ENCODE data around the gene GRM5. TPM values are rescaled to one million over a fixed set of nuclear protein-coding genes. Genes with fewer than 3 reads are reported as not detected.
"Not testable (repeated sequence)": the region's sequence is repeated elsewhere in the genome, so short reads cannot be mapped to it uniquely, and the experiment has no call there.

GRM5 gene
- total RNA-seq, 1 experiment from 2014 or later: not detected

DNA sequence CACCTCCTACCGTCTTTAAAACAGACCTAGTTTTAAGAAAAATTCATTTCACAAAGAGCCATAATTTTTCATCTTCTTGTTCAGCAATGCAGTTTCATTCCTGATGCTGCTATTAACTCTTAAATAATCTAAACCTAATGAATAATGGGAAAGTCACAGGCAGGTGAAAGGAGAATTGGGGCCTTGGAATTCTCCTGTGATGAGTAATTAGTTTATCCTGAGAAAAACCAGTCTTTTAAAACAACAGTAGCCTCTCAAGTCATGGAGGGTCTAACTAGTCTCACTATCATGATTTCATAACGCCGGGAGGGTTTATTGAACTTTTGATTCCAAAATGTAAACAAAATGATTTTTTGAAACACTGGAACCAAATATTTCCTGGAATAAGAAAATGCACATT is 86.8 kb downstream of the GRM5 start:
- not testable (repeated sequence) for DNase-seq (ENCODE audit: extremely low read depth, low read depth)

- not testable (repeated sequence) for DNase-seq (ENCODE audit: extremely low read depth, low read depth)
Measured at GRCh38 chr11:88975441-88975840, 90.3 kb downstream of the GRM5 start.

DNA sequence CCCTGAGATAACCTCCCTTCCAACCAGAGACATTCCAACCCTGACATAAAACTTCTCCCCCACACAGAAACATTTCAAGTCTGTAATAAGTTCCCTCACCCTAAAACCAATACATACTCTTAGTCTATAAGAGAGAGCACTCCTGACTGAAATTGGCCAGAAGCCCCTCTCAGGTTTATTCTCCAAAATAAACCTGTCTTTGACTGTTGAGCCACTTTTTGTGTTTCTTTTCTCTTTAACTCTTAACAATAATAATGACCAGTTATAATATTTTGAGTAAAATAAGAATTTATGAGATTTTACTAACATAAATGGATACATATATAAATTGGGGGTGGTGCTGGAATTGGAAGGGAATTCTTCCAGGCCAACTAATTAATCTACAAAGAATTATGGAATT is 93.6 kb downstream of the GRM5 start:
- no peak for DNase-seq (ENCODE audit: extremely low read depth, low read depth)

GRCh38 chr11:88961621-88962020 is 104.2 kb downstream of the GRM5 start:
- DNase-seq (ENCODE audit: extremely low read depth, low read depth): not testable (repeated sequence)

DNA sequence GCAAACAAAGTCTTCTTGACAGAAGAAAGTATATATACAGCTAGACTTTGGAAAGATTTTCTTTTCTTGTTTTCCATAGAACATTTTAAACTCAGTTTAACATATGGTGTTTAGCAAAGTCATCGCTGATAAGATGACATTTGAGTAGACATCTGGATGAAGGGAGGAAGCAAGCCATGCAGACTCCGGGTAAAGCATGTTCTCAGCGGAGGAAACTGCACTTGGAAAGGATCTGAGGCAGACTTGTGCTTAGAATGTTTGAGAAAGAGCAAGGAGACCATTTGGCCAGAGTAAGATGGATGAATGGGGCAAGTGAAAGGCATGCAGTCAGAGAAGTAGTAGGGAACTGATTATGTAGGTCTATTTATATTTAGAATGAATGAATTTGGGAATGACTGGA is 105.9 kb downstream of the GRM5 start:
- not testable (repeated sequence) for DNase-seq (ENCODE audit: extremely low read depth, low read depth)

DNA sequence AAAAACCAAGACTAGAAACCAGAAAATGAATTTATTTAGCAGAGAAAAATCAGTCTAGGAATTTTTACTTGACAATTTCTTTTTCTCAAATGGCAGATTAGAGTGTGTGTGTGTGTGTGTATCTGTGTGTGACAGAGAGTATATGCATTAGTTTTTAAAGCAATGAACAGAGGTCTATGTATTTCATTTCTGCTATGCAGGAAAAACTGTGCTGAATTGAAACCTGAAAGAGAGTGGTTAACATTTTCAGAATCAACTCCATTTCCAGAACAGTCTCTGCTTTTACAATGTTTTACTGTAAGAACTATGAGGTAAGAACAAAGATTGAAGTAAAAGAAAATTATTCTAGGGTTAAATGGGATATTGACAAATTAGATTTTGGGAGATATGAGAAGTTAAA is 114.8 kb downstream of the GRM5 start:
- no peak for DNase-seq (ENCODE audit: extremely low read depth, low read depth)

DNA sequence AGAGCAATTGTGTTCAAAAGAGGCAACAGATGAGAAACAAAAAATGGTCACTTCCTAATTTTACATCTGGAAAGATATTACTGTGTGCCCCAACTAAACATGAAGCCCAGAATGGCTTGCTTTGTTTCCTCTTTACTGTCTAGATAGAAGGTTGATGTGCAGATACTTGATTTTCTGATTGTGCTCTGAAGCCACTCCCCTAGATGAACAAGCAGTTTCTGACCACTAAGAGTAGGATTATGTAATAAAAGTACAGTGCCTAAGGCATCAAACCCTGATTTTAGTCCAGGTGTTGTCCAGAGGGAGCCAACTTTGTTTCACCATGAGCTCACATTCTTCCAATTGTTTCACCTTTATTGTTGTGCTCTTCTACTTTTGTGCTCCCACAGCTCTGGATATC is 116.9 kb downstream of the GRM5 start:
- not testable (repeated sequence) for DNase-seq (ENCODE audit: extremely low read depth, low read depth)

DNA sequence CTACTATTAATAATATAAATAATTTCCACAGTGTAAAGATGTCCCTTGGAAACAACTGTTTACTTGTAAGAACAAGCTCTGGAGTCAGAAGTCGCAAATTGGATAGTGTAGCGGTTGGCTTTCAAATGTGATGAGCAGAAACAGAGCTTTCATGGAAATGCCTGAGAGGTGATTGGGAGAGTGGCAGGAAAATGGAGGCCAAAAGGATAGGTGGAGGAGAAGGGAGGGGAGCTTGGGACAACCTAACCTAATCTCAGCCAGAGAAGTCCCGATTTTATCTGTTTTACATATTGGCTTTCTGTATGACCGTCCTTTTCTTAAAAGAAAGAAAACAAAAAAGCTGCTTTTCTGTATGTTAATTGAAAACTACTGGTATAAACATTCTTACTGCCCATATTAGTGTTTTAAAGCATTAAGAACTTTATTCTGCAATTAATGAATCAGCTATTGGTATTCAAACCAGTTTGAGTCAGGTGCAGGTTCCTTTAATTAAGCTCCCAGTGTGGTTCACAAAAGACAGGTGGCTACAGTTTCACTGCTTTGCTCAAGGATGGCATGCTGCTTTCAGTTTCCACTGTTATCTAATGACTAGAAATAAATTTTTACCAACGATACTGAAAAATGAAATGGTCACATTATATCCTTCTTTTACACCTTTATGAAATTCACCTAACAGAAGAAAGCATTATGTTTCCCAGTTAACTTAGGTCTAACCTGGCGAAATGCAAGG is 117.8 kb downstream of the GRM5 start:
- DNase-seq (ENCODE audit: extremely low read depth, low read depth): not testable (repeated sequence)

DNA sequence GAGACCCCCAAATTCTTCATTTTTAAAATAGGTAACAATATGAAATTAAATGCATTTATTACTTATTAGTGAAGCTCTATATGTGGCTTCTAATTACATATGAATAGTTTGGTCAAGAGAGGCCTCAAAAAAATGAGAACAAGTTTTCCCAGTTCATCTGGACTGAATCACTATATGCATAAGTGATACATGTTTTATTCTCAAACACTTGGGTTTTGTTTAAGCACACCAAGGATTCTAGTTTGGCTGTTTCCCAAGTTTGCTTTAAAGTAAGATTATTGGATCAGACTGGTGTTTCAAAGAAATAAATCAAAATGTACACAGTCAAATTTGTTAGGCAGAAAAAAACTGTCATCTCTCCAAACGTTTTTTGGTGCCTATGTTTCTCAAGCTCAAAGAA is 136.1 kb downstream of the GRM5 start:
- not testable (repeated sequence) for DNase-seq (ENCODE audit: extremely low read depth, low read depth)

DNA sequence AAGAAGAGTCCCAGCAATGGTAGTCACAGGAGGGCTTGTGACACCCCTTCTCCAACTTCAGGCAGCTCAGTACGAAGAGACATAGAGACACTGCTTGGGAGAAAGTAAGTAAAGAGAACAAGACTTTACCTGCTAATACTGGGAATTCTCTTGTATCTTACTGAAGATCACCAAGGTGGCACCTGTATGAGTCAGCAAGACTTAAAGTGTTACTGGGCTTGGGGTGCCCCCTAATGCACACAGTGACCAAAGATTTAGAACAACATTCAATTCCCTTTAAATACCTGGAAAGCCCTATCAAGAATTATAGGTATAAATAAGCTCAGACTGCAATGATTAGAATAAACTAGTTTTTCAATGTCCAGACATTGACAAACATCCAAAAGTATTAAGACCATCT is 148.7 kb downstream of the GRM5 start:
- not testable (repeated sequence) for DNase-seq (ENCODE audit: extremely low read depth, low read depth)

DNA sequence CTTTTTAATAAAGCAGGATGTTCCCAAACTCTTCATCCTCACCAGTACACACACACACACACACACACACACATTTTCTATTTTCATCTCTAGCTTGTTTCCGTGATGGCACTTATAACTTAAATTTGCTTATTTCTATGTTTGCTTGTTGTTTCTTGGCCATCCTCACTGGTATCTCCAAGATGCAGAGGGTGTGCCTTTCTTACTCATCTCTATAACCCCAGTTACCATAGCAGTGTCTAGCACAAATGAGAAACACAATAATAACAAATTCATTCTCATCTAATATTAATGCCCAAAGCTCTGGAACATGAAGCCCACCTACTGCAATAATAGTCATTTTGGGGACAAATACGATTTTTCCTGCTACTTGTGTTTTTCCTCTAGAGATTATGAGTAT is 156.3 kb downstream of the GRM5 start:
- DNase-seq (ENCODE audit: extremely low read depth, low read depth): no peak

GRCh38 chr11:88901436-88901835 is 164.3 kb downstream of the GRM5 start:
- DNase-seq (ENCODE audit: extremely low read depth, low read depth): not testable (repeated sequence)

DNA sequence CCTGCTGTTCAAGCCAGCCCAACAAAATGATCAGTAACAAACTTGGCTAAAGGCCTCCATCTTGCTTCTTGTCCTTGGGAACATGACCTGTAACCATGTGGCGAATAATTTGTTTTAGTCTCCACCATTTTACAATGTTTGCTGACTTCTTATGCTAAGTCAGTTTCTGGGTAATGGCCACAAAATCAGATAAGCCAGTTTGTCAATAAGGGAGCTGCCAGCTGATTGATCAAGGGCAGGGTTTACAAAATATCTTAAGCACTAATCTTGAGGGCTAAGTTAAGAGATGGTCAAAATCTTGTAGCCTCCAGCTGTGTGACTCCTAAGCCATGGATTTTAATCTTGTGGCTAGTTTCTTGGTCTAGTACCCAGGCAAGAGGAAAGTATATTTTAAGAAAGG is 176.9 kb downstream of the GRM5 start:
- DNase-seq (ENCODE audit: extremely low read depth, low read depth): not testable (repeated sequence)

- DNase-seq (ENCODE audit: extremely low read depth, low read depth): peak; percentile 54
Measured at GRCh38 chr11:88886796-88887195, 179.0 kb downstream of the GRM5 start.

DNA sequence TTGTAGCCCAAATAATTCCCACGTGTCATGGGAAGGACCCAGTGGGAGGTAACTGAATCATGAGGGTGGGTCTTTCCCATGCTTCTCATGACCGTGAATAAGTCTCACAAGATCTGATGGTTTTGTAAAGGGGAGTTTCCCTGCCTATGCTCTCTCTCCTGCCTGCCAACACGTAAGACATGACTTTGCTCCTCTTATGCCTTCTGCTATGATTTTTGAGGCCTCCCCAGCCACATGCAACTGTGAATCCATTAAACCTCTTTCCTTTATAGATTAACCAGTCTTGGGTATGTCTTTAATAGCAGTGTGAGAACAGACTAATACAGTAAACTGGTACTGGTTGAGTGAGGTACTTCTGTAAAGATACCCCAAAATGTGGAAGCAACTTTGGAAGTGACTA is 183.0 kb downstream of the GRM5 start:
- not testable (repeated sequence) for DNase-seq (ENCODE audit: extremely low read depth, low read depth)

DNA sequence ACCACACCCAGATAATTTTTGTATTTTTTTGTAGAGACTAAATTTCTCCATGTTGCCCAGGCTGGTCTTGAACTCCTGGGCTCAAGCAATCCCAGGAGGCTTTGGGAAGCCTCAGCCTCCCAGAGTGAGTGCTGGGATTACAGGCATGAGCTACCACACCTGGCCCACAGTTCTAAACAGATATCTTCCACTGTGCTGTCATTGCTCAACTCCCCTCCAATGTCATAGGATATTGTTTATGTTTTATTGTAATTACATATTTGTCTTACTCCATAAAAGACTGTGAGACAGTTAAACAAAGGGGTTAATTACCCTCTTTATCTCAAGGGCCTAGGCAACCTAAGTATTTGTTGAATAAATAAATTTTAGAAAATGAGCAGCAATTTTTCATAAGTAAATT is 204.2 kb downstream of the GRM5 start:
- DNase-seq (ENCODE audit: extremely low read depth, low read depth): no peak

- not testable (repeated sequence) for DNase-seq (ENCODE audit: extremely low read depth, low read depth)
Measured at GRCh38 chr11:88860431-88860830, 205.4 kb downstream of the GRM5 start.

DNA sequence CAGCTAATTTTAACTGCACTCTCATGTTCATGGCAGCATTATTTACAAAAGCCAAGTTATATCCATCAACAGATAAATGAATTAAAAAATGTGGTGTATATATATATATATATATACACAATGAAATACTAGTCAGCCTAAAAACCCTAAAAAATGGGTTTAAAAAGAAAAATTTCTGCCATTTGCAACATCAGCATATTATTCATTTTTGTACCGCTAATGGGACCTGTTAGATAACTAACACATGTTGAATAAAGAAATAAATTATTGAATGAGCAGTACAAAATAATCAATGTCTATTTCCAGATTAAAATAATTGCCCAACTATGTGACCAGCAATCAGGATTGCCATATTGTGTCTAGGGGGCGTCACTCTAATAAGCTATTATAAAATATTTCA is 211.8 kb downstream of the GRM5 start:
- DNase-seq (ENCODE audit: extremely low read depth, low read depth): not testable (repeated sequence)

- DNase-seq (ENCODE audit: extremely low read depth, low read depth): not testable (repeated sequence)
Measured at GRCh38 chr11:88851547-88851946, 214.2 kb downstream of the GRM5 start.

DNA sequence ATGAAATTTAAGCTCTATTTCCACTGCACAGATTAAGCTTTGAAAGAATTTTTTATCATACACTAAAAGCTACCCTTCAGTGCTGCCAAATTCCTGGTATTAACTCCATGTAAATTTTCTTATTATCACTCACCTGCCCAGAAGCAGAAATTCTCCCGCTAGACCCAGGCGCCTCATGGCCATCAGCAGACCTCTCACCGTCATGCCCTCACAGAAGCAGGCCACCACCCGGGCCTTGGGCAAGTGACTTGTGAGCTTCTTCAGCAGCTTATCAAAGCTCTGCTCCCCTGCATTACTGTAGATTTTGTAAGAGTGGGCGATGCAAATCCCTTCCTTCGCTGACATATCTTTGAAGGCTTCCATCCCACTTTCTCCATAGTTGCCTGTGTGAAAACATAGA is 216.0 kb downstream of the GRM5 start:
- not testable (repeated sequence) for DNase-seq (ENCODE audit: extremely low read depth, low read depth)

- DNase-seq (ENCODE audit: extremely low read depth, low read depth): no peak
Measured at GRCh38 chr11:88849368-88849767, 216.4 kb downstream of the GRM5 start.

DNA sequence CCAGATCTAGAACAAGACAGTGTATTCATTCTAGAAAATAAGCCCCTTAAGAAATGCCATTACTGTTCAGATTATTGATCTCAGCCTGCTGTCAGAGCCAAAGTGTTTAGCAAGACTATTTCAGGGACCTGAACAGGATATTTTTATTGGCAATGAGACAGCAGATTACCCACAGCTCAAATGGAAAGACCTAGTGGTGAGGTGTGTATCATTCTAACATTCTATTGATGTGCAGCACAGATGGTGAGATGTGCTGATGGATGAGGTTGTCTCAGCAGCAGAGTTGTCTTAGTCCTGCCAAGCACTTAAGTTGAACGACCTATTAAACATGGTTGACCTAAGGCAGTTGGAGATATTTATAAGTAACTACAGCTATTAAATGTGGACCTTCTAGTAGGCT is 219.5 kb downstream of the GRM5 start:
- not testable (repeated sequence) for DNase-seq (ENCODE audit: extremely low read depth, low read depth)

GRCh38 chr11:88844941-88845340 is 220.8 kb downstream of the GRM5 start:
- not testable (repeated sequence) for DNase-seq (ENCODE audit: extremely low read depth, low read depth)
